ENCODE results near the gene TMEM132C. TPM values are rescaled to one million over a fixed set of nuclear protein-coding genes. Genes with fewer than 3 reads are reported as not detected.
"Not testable (repeated sequence)": the region's sequence is repeated elsewhere in the genome, so short reads cannot be mapped to it uniquely, and the experiment has no call there.

TMEM132C gene
- 1 to 10 TPM; 2.4 to 3.0 (median 2.4) TPM for polyA plus RNA-seq (ENCODE audit: insufficient read length in 3 of 3)
- long read RNA-seq, donor 1: 0 reads
- long read RNA-seq, donor 2: 0 reads
- long read RNA-seq, donor 3: 0 reads
- long read RNA-seq, donor 4: 0 reads
- long read RNA-seq, donor 5: 0 reads
- long read RNA-seq, donor 6: 0 reads
- long read RNA-seq, donor 7: 0 reads
- long read RNA-seq, donor 8: 0 reads
- long read RNA-seq, donor 9, full-length matches to known transcripts: 1 of 1 reads
- long read RNA-seq, donor 9, partial matches to known transcripts: 0 of 1 reads
- long read RNA-seq, donor 9, other reads (novel, unspliced or antisense): 0 of 1 reads
- long read RNA-seq, donor 10: 0 reads
- long read RNA-seq, donor 11: 0 reads
- long read RNA-seq, donor 12, full-length matches to known transcripts: 1 of 1 reads
- long read RNA-seq, donor 12, partial matches to known transcripts: 0 of 1 reads
- long read RNA-seq, donor 12, other reads (novel, unspliced or antisense): 0 of 1 reads
- long read RNA-seq, donor 13: 0 reads
- long read RNA-seq, donor 14: 0 reads
- long read RNA-seq, donor 15, full-length matches to known transcripts: 1 of 1 reads
- long read RNA-seq, donor 15, partial matches to known transcripts: 0 of 1 reads
- long read RNA-seq, donor 15, other reads (novel, unspliced or antisense): 0 of 1 reads
- long read RNA-seq, donor 16: 0 reads

- DNase-seq: no peak
These were observed at the start of gene TMEM132C for GRCh38 chr12:128267131-128267622. Gene TMEM132C, plus strand, starts transcription at chr12:128267170. Its CDS starts 233 bp downstream, at chr12:128267403.

- DNase-seq: no peak
These were observed 42.7 kb upstream of the TMEM132C start for GRCh38 chr12:128224226-128224625.

- no peak for DNase-seq
These were observed 38.4 kb upstream of the TMEM132C start for GRCh38 chr12:128228581-128228980.

GRCh38 chr12:128235635-128236417 lies 31.1 kb upstream of the TMEM132C start:
- no peak for DNase-seq

- DNase-seq: no peak
These were observed 30.4 kb upstream of the TMEM132C start for GRCh38 chr12:128236525-128236924.

GRCh38 chr12:128240745-128241144 lies 26.2 kb upstream of the TMEM132C start:
- no peak for DNase-seq

- no peak for DNase-seq
These were observed 21.8 kb upstream of the TMEM132C start for GRCh38 chr12:128245121-128245520.

- DNase-seq: no peak
These were observed 21.1 kb upstream of the TMEM132C start for GRCh38 chr12:128245905-128246304.

- DNase-seq: no peak
These were observed 16.9 kb upstream of the TMEM132C start for GRCh38 chr12:128250096-128250495.

GRCh38 chr12:128253829-128254228 lies 13.1 kb upstream of the TMEM132C start:
- not testable (repeated sequence) for DNase-seq

GRCh38 chr12:128258866-128259555 lies 8.0 kb upstream of the TMEM132C start:
- no peak for DNase-seq

- DNase-seq: peak; percentile 46
These were observed 7.4 kb upstream of the TMEM132C start for GRCh38 chr12:128259556-128260070.

- no peak for DNase-seq
These were observed 5.2 kb upstream of the TMEM132C start for GRCh38 chr12:128261757-128262156.

GRCh38 chr12:128265566-128265965 lies 1.4 kb upstream of the TMEM132C start:
- DNase-seq: no peak

GRCh38 chr12:128266086-128266485 lies 884 bp upstream of the TMEM132C start:
- DNase-seq: no peak

GRCh38 chr12:128266541-128267130 lies 334 bp upstream of the TMEM132C start:
- DNase-seq: no peak

GRCh38 chr12:128267651-128268378 lies 845 bp downstream of the TMEM132C start:
- DNase-seq: no peak

- no peak for DNase-seq
These were observed 1.5 kb downstream of the TMEM132C start for GRCh38 chr12:128268379-128268995.

GRCh38 chr12:128269181-128269591 lies 2.2 kb downstream of the TMEM132C start:
- DNase-seq: no peak

- no peak for DNase-seq
These were observed 9.5 kb downstream of the TMEM132C start for GRCh38 chr12:128276471-128276870.
